B cell (primary cell): ENCODE measurements around the gene MRPS34. TPM values are rescaled to one million over a fixed set of nuclear protein-coding genes. Genes with fewer than 3 reads are reported as not detected.
"Not testable (repeated sequence)": the region's sequence is repeated elsewhere in the genome, so short reads cannot be mapped to it uniquely, and the experiment has no call there.

ENCODE experiments used
- ATAC-seq: fragments of 200-7000 bp; cut with Tn5 transposase; one replicate; pipeline ENCODE4 v1.10.0; 2021; ENCODE audit warnings: low read depth, mild to moderate bottlenecking, moderate number of reproducible peaks, moderate library complexity
- CTCF ChIA-PET: fragments of 350-600 bp; sonication (Branson Sonifier 250); formaldehyde crosslinking; loops from one replicate; lab custom pipeline; 2021; ENCODE audit warnings: antibody characterized with exemption, inconsistent platforms; lab: Charles Lee
- POLR2A ChIA-PET: fragments of 350-600 bp; sonication (Branson Sonifier 250); formaldehyde crosslinking; loops from one replicate; lab custom pipeline; 2021; ENCODE audit warnings: antibody characterized with exemption; lab: Charles Lee
- DNase-seq: peaks from one replicate; pipeline ENCODE4 v3.0.0; 2013
- H2AFZ ChIP-seq: 2 replicates; pipeline ENCODE4 v1.6.1; 2012; ENCODE audit warnings: mild to moderate bottlenecking, low read depth, low read length; ENCODE audit not compliant: insufficient read depth, poor library complexity, severe bottlenecking
- H3K27ac ChIP-seq, 2 donors: 1 replicate in 1 of 2; 2 replicates in 1 of 2; pipeline ENCODE4 v1.5.1; 2012 to 2013; ENCODE audit warnings: low read length in 2 of 2, mild to moderate bottlenecking in 2 of 2, moderate library complexity in 1 of 2
- H3K27me3 ChIP-seq, 4 experiments: fragments of 200-600 bp in 1 of 4; sonication (generic) in 1 of 4; replicated peaks in 1 of 4; 1 replicate in 2 of 4; 2 replicates in 2 of 4; pipeline versions ENCODE4 v1.6.1 to v1.7.0; 2013 to 2016; ENCODE audit warnings: low read length in 3 of 4, mild to moderate bottlenecking in 2 of 4, mixed read lengths in 1 of 4, moderate library complexity in 1 of 4; ENCODE audit not compliant: insufficient read depth in 4 of 4, control insufficient read depth in 3 of 4; ENCODE audit errors: control extremely low read depth in 1 of 4
- H3K36me3 ChIP-seq, 2 experiments: replicated peaks in 1 of 2; 1 replicate in 1 of 2; 2 replicates in 1 of 2; pipeline versions ENCODE4 v1.6.1 to v1.7.1; 2013; ENCODE audit warnings: low read length in 1 of 2; ENCODE audit not compliant: insufficient read depth in 2 of 2, control insufficient read depth in 1 of 2; ENCODE audit errors: control extremely low read depth in 1 of 2, extremely low read depth in 1 of 2
- H3K4me1 ChIP-seq, 2 donors: fragments of 200-600 bp in 1 of 2; sonication (generic) in 1 of 2; 1 replicate in 1 of 2; 2 replicates in 1 of 2; pipeline versions ENCODE4 v1.5.1 to v1.6.1; 2013 to 2017; ENCODE audit warnings: low read length in 2 of 2; ENCODE audit not compliant: control insufficient read depth in 2 of 2, insufficient read depth in 2 of 2
- H3K4me2 ChIP-seq: replicated peaks from 2 replicates; pipeline ENCODE3; 2012; ENCODE audit warnings: mild to moderate bottlenecking, low read depth, low read length; ENCODE audit not compliant: poor library complexity, severe bottlenecking
- H3K4me3 ChIP-seq, 5 experiments: fragments of 200-600 bp in 1 of 5; sonication (generic) in 1 of 5; 1 replicate in 3 of 5; 2 replicates in 2 of 5; pipeline versions ENCODE4 v1.5.1 to v1.7.0; 2011 to 2016; ENCODE audit warnings: low read length in 4 of 5, mild to moderate bottlenecking in 4 of 5, low read depth in 2 of 5, control low read depth in 1 of 5, moderate library complexity in 1 of 5; ENCODE audit not compliant: insufficient read depth in 1 of 5; ENCODE audit errors: control extremely low read depth in 1 of 5, extremely low read depth in 1 of 5
- H3K79me2 ChIP-seq: fragments of 200-600 bp; sonication (generic); one replicate; pipeline ENCODE4 v1.6.0; 2016; ENCODE audit warnings: low read length; ENCODE audit not compliant: control insufficient read depth, insufficient read depth
- H3K9ac ChIP-seq: fragments of 200-600 bp; sonication (generic); 2 replicates; pipeline ENCODE4 v1.6.1; 2017; ENCODE audit warnings: mild to moderate bottlenecking, low read length, moderate library complexity
- H3K9me3 ChIP-seq, 3 donors: one replicate each; pipeline versions ENCODE4 v1.6.1 to v1.7.1; 2013; ENCODE audit warnings: low read length in 2 of 3; ENCODE audit not compliant: control insufficient read depth in 2 of 3, insufficient read depth in 1 of 3; ENCODE audit errors: control extremely low read depth in 1 of 3
- H4K20me1 ChIP-seq: 2 replicates; pipeline ENCODE4 v1.6.0; 2012; ENCODE audit warnings: mild to moderate bottlenecking, low read length; ENCODE audit not compliant: insufficient read depth, control insufficient read depth, poor library complexity, severe bottlenecking
- H3K27ac Mint-ChIP-seq: one replicate; pipeline ENCODE4 v1.8.0; 2021; ENCODE audit warnings: mixed read lengths
- H3K27me3 Mint-ChIP-seq: one replicate; pipeline ENCODE4 v1.8.0; 2021; ENCODE audit warnings: mixed read lengths
- H3K4me1 Mint-ChIP-seq: one replicate; pipeline ENCODE4 v1.8.0; 2021; ENCODE audit warnings: mixed read lengths
- H3K4me3 Mint-ChIP-seq: one replicate; pipeline ENCODE4 v1.8.0; 2021; ENCODE audit warnings: mixed read lengths
- H3K9me3 Mint-ChIP-seq: one replicate; pipeline ENCODE4 v1.8.0; 2022; ENCODE audit warnings: mixed read lengths; ENCODE audit not compliant: insufficient read depth
- CTCF ChIP-seq: fragments of 200-600 bp; IDR thresholded peaks from one replicate; pipeline ENCODE4 v1.8.0; 2022; ENCODE audit warnings: antibody characterized with exemption, mild to moderate bottlenecking
- EZH2 ChIP-seq: IDR thresholded peaks from 2 replicates; pipeline ENCODE4 v1.6.1; 2012; ENCODE audit warnings: borderline replicate concordance, low read depth, mild to moderate bottlenecking, moderate library complexity, low read length; ENCODE audit not compliant: insufficient read depth, poor library complexity, severe bottlenecking
- WGBS: methylation state at CpG from one replicate; pipeline ENCODE4 v1.1.5; 2013; ENCODE audit warnings: missing lambda C conversion rate; ENCODE audit not compliant: insufficient coverage; 5-methylcytosine and 5-hydroxymethylcytosine counted together
- intact Hi-C: fragments of 100-400 bp; cut with micrococcal nuclease; formaldehyde crosslinking; loops from one replicate; pipeline ENCODE4 v1.10.0; 2022
- polyA plus RNA-seq: library from polyadenylated mRNA; depleted of rRNA; stranded (reverse); fragments of >200 nt; gene quantifications from 2 replicates; pipeline ENCODE4 v1.2.3, GENCODE V29; 2012
- total RNA-seq, 2 donors: library from RNA; stranded (reverse); fragments of 120-200 nt in 1 of 2; gene quantifications; 1 replicate in 1 of 2; 2 replicates in 1 of 2; pipeline versions ENCODE4 v1.2.3 to v1.2.4, GENCODE V29; 2013 to 2022

Gene MRPS34
- total and polyA plus RNA-seq, 2 donors (not counting 1 experiment from before 2014, with no cell fraction given) = 44.6 to 55.2 TPM

- POLR2A ChIA-PET = no interaction called here
- Histone ChIP-seq H4K20me1 (peaks cover 52% of the 10 kb centered on the region), H2AFZ (no peak overlapping the region), H3K79me2 (peaks cover 40% of the 10 kb centered on the region), H3K4me2 (no peak overlapping the region), H3K9ac (no peak overlapping the region), H3K27me3 (no peaks in the 10 kb centered on the region), H3K4me1 (no peaks in the 10 kb centered on the region), H3K9me3 (peaks cover 0 to 46% (median 0%) of the 10 kb centered on the region in 3 donors), H3K27ac (no peak overlapping the region), H3K36me3 (peaks cover 0 to 31% of the 10 kb centered on the region in 2 experiments), H3K4me3 (no peak overlapping the region)
- TF ChIP-seq EZH2 = no peak
- no peak for TF ChIP-seq CTCF
- Mint-ChIP-seq H3K9me3 (no peaks in the 10 kb centered on the region), H3K27ac (no peak overlapping the region), H3K4me3 (no peak overlapping the region), H3K4me1 (no peaks in the 10 kb centered on the region), H3K27me3 (no peaks in the 10 kb centered on the region)
- WGBS = 98% methylated on average over 22 of the region's 22 CpGs
- no peak for ATAC-seq
- CTCF ChIA-PET = no interaction called here
- intact Hi-C loops = no loop called here
- no peak for DNase-seq
Observed at GRCh38 chr16:1734816-1735215, 38.1 kb downstream of the MRPS34 start.

GRCh38 chr16:1734123-1734522 is 38.8 kb downstream of the MRPS34 start:
- no peak for TF ChIP-seq EZH2
- no peak for TF ChIP-seq CTCF
- peaks cover 0 to 39% (median 0%) of the 10 kb centered on the region in 3 donors for H3K9me3 ChIP-seq
- Mint-ChIP-seq H3K4me3 (no peak overlapping the region), H3K9me3 (no peaks in the 10 kb centered on the region), H3K27me3 (no peaks in the 10 kb centered on the region), H3K4me1 (no peaks in the 10 kb centered on the region), H3K27ac (no peak overlapping the region)
- peaks cover 0 to 37% of the 10 kb centered on the region in 2 experiments for H3K36me3 ChIP-seq
- no peak for DNase-seq
- H3K27me3 ChIP-seq = no peaks in the 10 kb centered on the region
- CTCF ChIA-PET = interaction anchor here (2.6 kb wide), 1 partner anchor 10 kb away, joined by 9 read pairs; no protein-coding TSS in a partner anchor
- no peaks in the 10 kb centered on the region for H3K4me1 ChIP-seq
- over 99% methylated on average over 22 of the region's 22 CpGs for WGBS
- POLR2A ChIA-PET = no interaction called here
- no peak overlapping the region for H2AFZ ChIP-seq
- ATAC-seq = no peak
- H3K4me2 ChIP-seq = no peak overlapping the region
- no peak overlapping the region for H3K4me3 ChIP-seq
- H3K79me2 ChIP-seq = peaks cover 47% of the 10 kb centered on the region
- no peak overlapping the region for H3K9ac ChIP-seq
- peaks cover 52% of the 10 kb centered on the region for H4K20me1 ChIP-seq
- no peak overlapping the region for H3K27ac ChIP-seq
- intact Hi-C loops = no loop called here

GRCh38 chr16:1732551-1732987 is 40.4 kb downstream of the MRPS34 start:
- H3K4me3 Mint-ChIP-seq, H3K4me3 ChIP-seq, H3K27me3 ChIP-seq, H3K9ac ChIP-seq, H3K27me3 Mint-ChIP-seq, H3K9me3 Mint-ChIP-seq, H3K4me1 Mint-ChIP-seq, H3K4me2 ChIP-seq, H3K4me1 ChIP-seq, intact Hi-C loops, DNase-seq, H2AFZ ChIP-seq, H3K27ac Mint-ChIP-seq, H3K27ac ChIP-seq, ATAC-seq, POLR2A ChIA-PET: not testable (repeated sequence)
- H3K79me2 ChIP-seq = peaks cover 61% of the 10 kb centered on the region
- H3K36me3 ChIP-seq = peaks cover 0 to 52% of the 10 kb centered on the region in 2 experiments
- H4K20me1 ChIP-seq = peaks cover 65% of the 10 kb centered on the region
- 96% methylated on average over 21 of the region's 21 CpGs for WGBS
- CTCF ChIA-PET = interaction anchor here (2.6 kb wide), 1 partner anchor 9 kb away, joined by 9 read pairs; no protein-coding TSS in a partner anchor
- H3K9me3 ChIP-seq = peaks cover 0 to 23% (median 0%) of the 10 kb centered on the region in 3 donors
